ENCODE data around the gene TRPC4AP. TPM values are rescaled to one million over a fixed set of nuclear protein-coding genes. Genes with fewer than 3 reads are reported as not detected.

The TRPC4AP gene
- total RNA-seq, 2 donors from 2014 or later, result 44.1 to 57.4 TPM

DNA sequence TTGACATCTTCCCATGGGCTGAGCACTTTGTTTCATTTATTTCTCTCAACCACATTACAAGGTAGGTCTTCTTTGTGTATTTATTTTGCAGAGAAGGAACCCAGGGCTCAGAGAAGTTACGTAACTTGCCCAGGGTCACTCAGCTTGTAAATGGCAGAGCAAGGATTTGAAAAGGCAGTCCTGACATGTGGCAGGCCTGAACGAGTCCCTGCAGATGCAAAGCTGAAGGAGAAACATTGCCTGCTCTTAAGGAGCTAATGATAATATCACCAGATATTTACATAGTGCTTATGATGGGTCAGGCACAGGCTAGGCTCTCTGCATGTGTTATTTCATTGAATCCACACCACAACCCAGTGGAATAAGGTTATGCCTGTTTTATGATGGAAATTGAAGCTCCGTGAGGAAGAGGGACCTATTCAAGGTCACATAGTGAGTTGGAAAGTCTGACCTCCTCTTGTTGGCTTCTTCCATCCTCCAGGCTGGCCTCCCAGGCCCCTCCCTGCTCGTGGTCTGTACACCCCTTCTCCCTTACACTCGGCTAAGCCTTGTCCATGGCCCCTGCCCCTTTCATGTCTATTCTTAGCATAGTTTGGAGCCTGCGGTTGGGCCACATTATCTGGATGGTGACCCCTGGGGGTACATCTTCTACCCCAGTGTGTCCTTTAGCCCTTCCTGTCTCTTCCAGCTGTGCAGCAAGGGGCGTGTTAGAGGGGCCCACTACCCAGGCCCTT, 124.4 kb downstream of the TRPC4AP start:
- no peaks in the 10 kb centered on the region for H3K4me1 ChIP-seq
- intact Hi-C loops (cut with DNase I), result no loop called here
- no peak overlapping the region for H3K27ac ChIP-seq
- H3K36me3 ChIP-seq (replicated peaks in 1 of 2; ENCODE audit: insufficient read depth in 1 of 2, low read depth in 2 of 2), result no peaks in the 10 kb centered on the region
- TF ChIP-seq POLR2A (IDR thresholded peaks at IDR 0.05), result no peak
- TF ChIP-seq, protein P1, sequence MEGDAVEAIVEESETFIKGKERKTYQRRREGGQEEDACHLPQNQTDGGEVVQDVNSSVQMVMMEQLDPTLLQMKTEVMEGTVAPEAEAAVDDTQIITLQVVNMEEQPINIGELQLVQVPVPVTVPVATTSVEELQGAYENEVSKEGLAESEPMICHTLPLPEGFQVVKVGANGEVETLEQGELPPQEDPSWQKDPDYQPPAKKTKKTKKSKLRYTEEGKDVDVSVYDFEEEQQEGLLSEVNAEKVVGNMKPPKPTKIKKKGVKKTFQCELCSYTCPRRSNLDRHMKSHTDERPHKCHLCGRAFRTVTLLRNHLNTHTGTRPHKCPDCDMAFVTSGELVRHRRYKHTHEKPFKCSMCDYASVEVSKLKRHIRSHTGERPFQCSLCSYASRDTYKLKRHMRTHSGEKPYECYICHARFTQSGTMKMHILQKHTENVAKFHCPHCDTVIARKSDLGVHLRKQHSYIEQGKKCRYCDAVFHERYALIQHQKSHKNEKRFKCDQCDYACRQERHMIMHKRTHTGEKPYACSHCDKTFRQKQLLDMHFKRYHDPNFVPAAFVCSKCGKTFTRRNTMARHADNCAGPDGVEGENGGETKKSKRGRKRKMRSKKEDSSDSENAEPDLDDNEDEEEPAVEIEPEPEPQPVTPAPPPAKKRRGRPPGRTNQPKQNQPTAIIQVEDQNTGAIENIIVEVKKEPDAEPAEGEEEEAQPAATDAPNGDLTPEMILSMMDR (IDR thresholded peaks at IDR 0.05), result no peak
- H3K4me3 ChIP-seq, result no peak overlapping the region
- WGBS, 2 donors, result 76 to 79% methylated on average over 6 to 7 of the region's 7 CpGs
- H3K27me3 ChIP-seq, result no peaks in the 10 kb centered on the region
- no peak for DNase-seq
- no peak for ATAC-seq
- no peaks in the 10 kb centered on the region for H3K9me3 ChIP-seq

DNA sequence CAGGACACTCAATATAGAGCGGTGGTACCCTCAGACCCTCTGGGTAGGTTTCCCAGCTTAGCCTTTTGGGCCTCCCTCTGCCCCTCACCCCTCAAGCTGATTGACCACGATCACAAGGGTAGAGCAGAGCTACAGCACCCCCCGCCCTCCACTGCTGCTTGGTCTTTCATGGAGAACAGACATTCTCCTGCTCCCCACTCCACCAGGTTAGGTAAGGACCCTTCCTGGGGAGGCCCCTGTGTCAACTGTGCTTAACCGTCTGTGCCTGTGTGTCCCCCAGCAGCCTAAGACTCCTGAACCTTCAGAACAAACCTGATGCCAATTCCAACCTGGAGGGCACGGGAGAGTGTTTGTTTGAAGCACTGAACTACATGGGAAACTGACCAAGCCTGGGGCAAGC, 125.2 kb downstream of the TRPC4AP start:
- H3K4me3 ChIP-seq, result no peak overlapping the region
- intact Hi-C loops (cut with DNase I), result no loop called here
- H3K27ac ChIP-seq, result no peak overlapping the region
- ATAC-seq (no peak), DNase-seq (no peak)
- no peaks in the 10 kb centered on the region for H3K36me3 ChIP-seq (replicated peaks in 1 of 2; ENCODE audit: insufficient read depth in 1 of 2, low read depth in 2 of 2)
- H3K27me3 ChIP-seq, result no peaks in the 10 kb centered on the region
- 75 to 89% methylated on average over 4 to 5 of the region's 5 CpGs for WGBS, 2 donors
- TF ChIP-seq, protein P1 (IDR thresholded peaks at IDR 0.05), result no peak
- no peak for TF ChIP-seq POLR2A (IDR thresholded peaks at IDR 0.05)
- H3K9me3 ChIP-seq, result no peaks in the 10 kb centered on the region
- no peaks in the 10 kb centered on the region for H3K4me1 ChIP-seq

DNA sequence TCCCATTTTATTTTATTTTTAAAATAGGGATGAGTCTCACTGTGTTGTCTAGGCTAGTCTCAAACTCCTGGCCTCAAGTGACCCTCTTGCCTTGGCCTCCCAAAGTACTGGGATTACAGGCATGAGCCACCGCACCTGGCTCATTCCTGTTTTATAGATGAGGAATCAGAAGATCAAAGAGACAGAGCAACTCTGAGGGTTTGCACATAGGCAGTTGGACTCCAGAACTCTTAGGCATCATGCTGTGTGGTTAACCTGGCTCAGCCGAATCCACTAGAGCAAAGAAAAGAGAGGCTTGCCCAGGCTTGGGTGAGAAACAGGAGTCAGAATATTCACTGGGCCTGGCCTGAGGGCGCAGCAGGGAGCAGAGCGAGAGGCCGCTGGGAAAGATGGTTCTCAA, 127.6 kb downstream of the TRPC4AP start:
- WGBS, 2 donors, result 93 to 95% methylated on average over 5 of the region's 5 CpGs
- Histone ChIP-seq H3K36me3 (replicated peaks in 1 of 2; ENCODE audit: insufficient read depth in 1 of 2, low read depth in 2 of 2) (no peaks in the 10 kb centered on the region), H3K4me3 (no peak overlapping the region), H3K9me3 (no peaks in the 10 kb centered on the region), H3K27ac (no peak overlapping the region), H3K4me1 (no peaks in the 10 kb centered on the region), H3K27me3 (no peaks in the 10 kb centered on the region)
- TF ChIP-seq, protein P1 (IDR thresholded peaks at IDR 0.05), result no peak
- TF ChIP-seq POLR2A (IDR thresholded peaks at IDR 0.05), result no peak
- intact Hi-C loops (cut with DNase I), result no loop called here
- DNase-seq (no peak), ATAC-seq (no peak)

DNA sequence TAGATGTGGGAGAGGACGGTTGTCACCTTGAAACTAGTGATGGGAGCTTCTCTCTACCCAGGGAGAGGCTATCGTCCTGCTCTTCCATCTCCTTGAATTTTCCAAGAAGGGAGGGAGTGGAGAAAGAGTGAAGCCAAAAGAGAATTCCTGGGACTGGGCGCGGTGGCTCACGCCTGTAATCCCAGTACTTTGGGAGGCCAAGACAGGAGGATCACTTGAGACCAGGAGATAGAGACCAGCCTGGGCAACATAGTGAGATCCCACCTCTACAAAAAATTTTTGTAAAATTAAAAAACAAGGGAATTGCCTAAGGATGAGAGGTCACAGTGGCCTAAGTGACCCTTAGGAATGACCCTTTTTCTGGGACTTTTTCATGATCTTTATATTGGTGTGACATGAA, 128.1 kb downstream of the TRPC4AP start:
- Histone ChIP-seq H3K36me3 (replicated peaks in 1 of 2; ENCODE audit: insufficient read depth in 1 of 2, low read depth in 2 of 2) (no peaks in the 10 kb centered on the region), H3K27ac (no peak overlapping the region), H3K4me3 (no peak overlapping the region), H3K27me3 (no peaks in the 10 kb centered on the region), H3K9me3 (no peaks in the 10 kb centered on the region), H3K4me1 (no peaks in the 10 kb centered on the region)
- ATAC-seq, result no peak
- no peak for TF ChIP-seq POLR2A (IDR thresholded peaks at IDR 0.05)
- TF ChIP-seq, protein P1 (IDR thresholded peaks at IDR 0.05), result no peak
- intact Hi-C loops (cut with DNase I), result loop anchor here (5.0 kb wide), 1 partner anchor 92 kb away; the partner anchor contains the start of gene GGT7
- DNase-seq, result no peak
- whole genome bisulfite sequencing, 2 donors, result 84 to 94% methylated on average over 5 of the region's 5 CpGs
